Liver (tissue), 3 donors: ENCODE data around the gene SMOC1.

Source experiments
- EGR1 ChIP-seq, 2 donors: IDR thresholded peaks; 2 replicates each; pipeline ENCODE4 v1.6.1; 2016 to 2018; ENCODE audit warnings: antibody characterized with exemption in 2 of 2, low read depth in 2 of 2
- TAF1 ChIP-seq: conservative IDR thresholded peaks from 2 replicates; pipeline ENCODE4 v1.6.1; 2016; ENCODE audit warnings: antibody characterized with exemption, mild to moderate bottlenecking
- TF ChIP-seq, protein P1 (sequence below): IDR thresholded peaks from 2 replicates; pipeline ENCODE4 v1.6.1; 2016; ENCODE audit warnings: antibody characterized with exemption
- TF ChIP-seq, protein P2 (sequence below): fragments of 150-350 bp; IDR thresholded peaks from 2 replicates; pipeline ENCODE4 v1.5.1; 2017; ENCODE audit warnings: improper control_type of control experiment, low read depth, low read length; ENCODE audit not compliant: missing input control
- TF ChIP-seq, protein P3 (sequence below): IDR thresholded peaks from 2 replicates; pipeline ENCODE4 v1.6.1; 2016; ENCODE audit warnings: antibody characterized with exemption
- donor health status: healthy.
- donor health status: healthy.

DNA sequence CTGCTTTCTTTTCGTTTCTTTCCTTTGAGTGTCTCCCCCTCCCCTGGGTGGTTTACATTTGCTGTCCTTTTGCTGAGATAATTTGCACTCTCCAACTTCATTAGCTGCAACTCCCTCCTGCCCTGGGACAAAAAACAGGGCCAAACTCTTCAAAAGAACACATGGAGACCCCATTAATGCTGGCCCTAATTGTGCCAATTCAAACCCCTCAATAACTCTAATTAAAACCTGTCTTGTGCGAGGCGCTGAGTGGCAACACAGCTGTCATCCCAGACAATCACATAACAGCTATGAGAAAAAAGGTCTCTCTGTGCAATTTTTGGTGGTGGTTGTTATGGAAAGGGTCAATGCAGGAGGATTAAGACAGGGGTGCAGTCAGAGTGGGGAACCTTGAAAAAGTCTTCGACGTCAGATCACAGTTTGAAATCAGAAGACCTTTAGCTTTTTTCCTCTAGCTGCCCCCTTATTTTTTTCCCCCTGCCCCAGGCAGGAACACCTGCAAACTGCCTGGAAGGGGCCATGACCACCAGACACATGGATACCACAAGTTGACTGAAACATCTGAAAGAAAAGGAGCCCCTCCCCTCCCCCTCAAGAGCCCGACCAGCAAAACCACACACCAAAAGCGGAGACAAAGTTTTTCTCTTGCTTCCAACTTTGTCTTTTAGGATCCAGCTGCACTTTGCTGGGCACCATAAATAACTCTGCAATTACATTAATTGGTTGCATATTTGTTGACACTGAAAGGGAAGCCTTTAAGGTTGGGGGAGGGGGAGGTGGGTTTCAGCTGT, 26.5 kb upstream of the SMOC1 start:
- TF ChIP-seq, protein P1, sequence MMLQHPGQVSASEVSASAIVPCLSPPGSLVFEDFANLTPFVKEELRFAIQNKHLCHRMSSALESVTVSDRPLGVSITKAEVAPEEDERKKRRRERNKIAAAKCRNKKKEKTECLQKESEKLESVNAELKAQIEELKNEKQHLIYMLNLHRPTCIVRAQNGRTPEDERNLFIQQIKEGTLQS = no peak
- TF ChIP-seq, protein P2, sequence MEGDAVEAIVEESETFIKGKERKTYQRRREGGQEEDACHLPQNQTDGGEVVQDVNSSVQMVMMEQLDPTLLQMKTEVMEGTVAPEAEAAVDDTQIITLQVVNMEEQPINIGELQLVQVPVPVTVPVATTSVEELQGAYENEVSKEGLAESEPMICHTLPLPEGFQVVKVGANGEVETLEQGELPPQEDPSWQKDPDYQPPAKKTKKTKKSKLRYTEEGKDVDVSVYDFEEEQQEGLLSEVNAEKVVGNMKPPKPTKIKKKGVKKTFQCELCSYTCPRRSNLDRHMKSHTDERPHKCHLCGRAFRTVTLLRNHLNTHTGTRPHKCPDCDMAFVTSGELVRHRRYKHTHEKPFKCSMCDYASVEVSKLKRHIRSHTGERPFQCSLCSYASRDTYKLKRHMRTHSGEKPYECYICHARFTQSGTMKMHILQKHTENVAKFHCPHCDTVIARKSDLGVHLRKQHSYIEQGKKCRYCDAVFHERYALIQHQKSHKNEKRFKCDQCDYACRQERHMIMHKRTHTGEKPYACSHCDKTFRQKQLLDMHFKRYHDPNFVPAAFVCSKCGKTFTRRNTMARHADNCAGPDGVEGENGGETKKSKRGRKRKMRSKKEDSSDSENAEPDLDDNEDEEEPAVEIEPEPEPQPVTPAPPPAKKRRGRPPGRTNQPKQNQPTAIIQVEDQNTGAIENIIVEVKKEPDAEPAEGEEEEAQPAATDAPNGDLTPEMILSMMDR = no peak
- TF ChIP-seq TAF1 (no peak), EGR1 (IDR thresholded peaks at IDR 0.05; ENCODE audit: low read depth in 2 of 2) (no peak)
- TF ChIP-seq, protein P3, sequence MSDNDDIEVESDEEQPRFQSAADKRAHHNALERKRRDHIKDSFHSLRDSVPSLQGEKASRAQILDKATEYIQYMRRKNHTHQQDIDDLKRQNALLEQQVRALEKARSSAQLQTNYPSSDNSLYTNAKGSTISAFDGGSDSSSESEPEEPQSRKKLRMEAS = no peak
